Stimulated activated CD8-positive, alpha-beta memory T cell treated with anti-CD3 and anti-CD28 coated beads, Interleukin-7, amount 100 ng/mL, for 24 hours (primary cell): Measurements from ENCODE around the gene IQGAP3.
A peak's percentile ranks its signal among the peaks of the same experiment; 100 is the strongest.

ENCODE experiments used
- DNase-seq: peaks from one replicate; pipeline ENCODE4 v3.0.0-alpha.2; 2020; ENCODE audit warnings: low read depth

Gene IQGAP3

DNA sequence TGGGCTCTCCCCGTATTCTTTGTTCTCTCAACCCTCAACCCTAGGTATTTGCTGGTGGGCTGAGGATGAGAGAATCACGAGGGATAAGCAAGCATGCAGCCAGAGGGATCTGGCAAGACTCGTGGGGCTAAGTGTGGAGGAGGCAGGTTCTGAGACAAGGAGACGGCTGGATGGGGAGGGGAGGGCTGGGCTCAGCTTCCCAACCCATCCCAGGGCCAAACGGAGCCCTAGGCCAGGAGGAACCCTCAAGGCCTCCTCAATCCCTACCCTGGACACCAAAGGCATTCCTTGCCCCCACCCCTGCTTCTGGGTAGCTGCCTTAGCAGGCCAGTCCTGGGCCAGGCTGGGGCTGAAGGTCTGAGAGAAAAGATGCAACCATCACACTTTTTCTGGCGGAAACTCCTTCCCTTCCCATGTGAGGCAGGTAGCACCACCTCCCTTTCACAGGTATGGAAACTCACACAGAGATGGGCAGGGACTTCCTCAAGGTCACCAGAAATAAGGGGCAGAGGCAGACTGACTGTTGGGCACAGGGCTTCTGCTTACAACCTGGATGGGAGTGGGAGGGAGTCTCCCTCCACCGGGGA, 78.0 kb downstream of the IQGAP3 start:
- no peak for DNase-seq

DNA sequence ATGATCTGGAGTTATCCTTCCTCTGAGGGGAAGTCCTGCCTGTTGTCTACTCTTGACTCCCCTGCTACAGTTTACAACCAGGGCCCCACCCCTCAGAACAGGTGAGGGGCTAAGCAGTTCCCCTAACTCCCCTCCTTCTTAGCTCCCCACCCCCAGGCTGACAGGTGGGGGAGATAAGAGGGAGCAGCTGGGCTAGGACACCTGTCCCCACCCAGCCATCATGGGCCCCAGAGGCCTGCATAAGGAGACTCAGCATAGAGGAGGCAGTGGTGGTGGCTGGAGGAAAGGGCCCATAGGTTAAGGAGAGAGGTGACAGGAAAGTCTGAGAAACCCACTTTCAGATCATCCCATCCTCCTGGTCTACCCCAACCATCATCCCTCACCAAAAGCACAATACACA, 78.6 kb downstream of the IQGAP3 start:
- no peak for DNase-seq

DNA sequence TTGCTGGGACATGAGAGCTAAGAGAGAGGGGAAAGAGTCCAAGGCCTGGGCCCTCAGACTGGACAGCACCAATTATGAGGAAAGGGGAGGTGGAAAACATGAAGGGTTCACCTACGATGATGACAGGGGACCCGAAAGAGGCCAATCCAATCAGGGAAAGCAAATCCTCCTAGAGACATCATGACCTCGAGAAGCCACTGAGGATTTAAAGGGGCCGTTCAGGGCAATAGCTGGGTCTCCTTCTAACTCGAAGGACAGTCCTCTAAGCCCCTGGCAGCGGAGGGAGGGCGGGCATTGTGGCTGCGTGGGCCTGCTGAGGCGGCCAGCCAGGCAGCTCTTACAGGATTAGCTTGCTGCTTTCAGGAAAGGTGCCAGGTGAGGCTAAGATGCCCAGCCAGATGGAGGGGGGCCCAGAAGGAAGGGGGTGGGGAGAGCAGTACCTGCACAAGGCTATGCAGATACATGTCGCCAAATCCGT, 79.2 kb downstream of the IQGAP3 start:
- no peak for DNase-seq

- DNase-seq: no peak
These were observed 79.7 kb downstream of the IQGAP3 start for GRCh38 chr1:156492591-156493080.

DNA sequence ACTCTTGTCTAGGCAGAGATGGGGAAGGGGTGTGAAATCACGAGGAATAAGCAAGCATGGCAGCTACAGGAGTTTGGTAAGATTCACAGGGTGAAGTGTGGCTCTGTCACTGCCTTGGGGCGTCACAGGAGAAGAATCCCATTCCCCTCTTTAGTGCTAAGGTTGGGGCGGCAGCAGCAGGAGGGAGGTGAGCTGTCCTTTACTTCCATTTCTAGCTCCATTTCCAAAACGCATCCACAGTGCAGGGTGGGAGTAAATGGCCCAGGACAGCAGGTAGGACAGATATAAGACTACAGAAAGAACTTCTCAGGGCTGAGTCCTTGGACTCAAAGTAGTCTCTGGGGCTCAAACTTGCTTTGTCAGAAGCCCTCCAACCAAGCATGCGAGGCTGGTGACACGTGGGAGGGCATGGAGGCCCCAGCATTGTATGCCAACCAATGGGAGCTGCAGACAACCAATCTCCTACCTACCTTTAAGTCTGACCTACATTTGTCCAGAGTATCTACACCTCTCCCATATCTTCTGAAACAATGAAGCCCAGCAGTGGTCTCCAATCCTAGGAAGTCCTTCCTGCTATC, 80.3 kb downstream of the IQGAP3 start:
- DNase-seq: no peak

DNA sequence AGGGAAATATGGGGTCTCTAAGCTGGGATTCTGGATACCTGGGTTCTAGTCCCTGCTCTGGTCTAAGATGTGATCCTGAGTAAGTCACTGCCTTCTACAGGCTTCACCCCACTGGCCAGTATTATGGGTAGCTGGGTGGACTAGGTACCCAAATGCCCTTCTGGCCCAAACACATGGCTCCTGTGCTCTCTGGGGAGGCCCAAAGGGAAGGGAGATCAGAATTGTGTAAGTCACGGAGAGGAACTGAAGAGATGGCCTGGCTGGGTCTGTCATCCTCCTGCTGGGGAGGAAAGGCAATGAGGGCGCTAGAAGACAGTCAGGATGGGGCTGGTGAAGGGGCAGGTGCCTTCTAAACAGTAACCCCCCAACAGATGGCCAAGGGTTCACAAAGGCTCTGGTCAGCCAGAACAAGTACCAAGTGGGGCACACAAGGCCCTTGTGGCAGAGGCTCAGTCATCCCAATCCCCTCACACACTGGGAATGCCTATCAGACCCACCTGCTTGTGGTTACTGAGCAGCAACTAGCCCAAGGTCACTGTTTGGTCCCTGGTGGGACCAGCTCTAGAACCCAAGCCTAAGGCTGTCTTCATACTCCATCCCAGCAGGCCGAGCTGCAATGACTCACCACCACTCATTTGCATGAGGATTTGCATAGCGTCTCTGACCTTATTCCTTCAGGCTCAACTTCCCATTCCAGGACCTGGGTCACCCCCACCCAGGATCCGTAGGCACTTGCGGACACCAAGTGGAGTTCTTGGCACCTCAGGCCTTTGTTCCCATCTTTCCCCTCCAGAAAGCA, 81.0 kb downstream of the IQGAP3 start:
- DNase-seq: no peak

GRCh38 chr1:156490401-156491032, 81.8 kb downstream of the IQGAP3 start:
- no peak for DNase-seq

- DNase-seq: no peak
These were observed 82.5 kb downstream of the IQGAP3 start for GRCh38 chr1:156489935-156490293.

DNA sequence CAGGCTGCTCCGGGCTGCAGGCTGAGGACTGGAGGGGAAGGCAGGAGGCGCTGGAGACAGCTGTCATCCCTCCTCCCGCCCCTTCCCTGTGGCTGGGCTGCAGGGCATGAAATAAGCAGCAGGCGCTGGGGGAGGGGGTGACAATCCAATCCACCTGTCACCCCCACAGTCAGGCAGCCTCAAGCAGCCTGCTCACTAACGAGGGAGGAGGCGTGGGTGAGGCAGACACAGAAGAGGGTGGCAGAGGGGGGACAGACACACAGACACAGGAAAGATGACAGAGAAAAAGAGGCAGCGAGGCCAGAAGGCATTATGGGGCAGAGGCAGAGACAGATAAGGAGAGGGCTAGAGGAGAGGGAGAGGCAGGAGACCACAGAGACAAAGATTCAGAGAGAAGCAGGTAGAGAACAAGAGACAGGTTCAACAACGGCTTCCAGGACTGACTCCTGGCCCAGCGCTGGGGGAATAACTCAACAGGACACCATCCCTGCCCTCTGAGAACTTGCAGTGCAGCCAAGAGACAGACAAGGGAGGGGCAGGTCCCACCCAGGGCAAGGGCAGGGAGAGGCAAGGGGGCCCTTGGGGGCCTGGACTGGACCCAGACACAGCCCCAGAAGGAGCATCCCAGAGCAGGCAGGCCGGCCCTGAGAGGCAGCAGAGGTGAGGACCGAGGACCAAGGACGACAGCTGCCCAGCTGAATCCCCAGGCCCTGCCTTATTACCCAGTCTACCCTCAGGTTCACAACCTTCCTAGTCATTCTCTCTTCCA, 83.0 kb downstream of the IQGAP3 start:
- no peak for DNase-seq

GRCh38 chr1:156488566-156489165, 83.7 kb downstream of the IQGAP3 start:
- DNase-seq: no peak

DNA sequence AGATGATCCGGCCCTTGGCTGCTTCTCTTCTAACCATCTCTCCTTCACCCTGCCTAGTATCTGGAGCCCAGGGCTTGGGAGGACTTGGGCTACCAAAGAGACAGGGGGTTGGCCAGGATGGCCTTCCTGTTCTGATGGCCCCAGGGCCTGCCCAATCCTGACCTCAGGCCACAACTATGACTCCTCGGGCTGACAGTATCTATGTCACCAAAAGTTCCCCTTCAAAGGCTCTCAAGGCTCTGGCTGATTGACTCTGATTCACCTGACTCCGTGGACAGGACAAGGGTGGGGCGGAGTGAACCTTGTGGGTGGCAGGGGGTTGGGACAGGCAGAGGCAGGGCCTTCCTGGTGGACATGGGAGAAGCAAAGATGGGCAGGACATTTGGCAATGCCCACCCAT, 84.5 kb downstream of the IQGAP3 start:
- DNase-seq: no peak

DNA sequence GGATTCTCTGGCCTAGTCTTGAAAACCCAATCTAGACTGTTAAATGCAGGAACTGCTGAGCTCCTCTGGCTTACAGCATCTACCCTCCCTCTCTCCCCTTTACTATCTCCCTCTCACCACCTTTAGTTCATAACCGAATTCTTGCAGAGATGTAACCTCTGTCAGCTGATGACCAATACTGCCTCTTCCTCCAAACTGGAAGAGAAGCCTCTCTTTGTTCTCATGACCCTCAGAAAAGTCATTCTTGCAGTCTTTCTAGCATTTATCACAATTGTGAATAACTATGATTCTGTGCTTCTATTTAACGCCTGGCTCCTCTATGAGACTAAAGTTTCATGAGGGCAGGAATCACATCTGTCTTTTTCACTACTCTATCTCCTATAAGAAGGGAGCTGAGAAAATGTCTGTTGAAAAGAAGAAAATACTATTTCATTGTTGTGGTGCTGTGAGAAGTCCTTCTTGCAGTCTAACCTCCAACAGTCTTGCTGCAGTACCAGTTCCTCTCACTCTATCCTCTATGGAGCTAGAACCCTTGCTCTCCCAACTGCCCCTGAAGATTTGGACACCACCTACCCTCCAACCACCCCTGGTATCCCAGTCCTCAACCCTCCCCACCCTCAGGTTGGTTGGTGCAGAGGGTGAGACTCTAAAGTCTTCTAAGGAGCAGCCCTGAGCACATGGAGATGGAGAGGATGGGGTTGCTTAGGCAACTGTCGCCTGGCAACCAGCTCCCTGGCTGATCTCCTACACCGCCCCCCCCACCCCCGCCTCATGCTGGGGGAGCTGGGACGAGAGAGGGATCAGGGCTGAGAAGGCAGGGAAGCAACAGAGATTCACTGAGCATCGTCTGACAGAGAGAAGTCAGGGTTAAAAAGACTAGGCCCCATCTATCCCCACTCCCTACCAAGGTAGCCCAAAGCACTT, 85.7 kb downstream of the IQGAP3 start:
- no peak for DNase-seq

- DNase-seq: no peak
These were observed 86.4 kb downstream of the IQGAP3 start for GRCh38 chr1:156485984-156486383.

GRCh38 chr1:156484480-156485058, 87.8 kb downstream of the IQGAP3 start:
- no peak for DNase-seq

DNA sequence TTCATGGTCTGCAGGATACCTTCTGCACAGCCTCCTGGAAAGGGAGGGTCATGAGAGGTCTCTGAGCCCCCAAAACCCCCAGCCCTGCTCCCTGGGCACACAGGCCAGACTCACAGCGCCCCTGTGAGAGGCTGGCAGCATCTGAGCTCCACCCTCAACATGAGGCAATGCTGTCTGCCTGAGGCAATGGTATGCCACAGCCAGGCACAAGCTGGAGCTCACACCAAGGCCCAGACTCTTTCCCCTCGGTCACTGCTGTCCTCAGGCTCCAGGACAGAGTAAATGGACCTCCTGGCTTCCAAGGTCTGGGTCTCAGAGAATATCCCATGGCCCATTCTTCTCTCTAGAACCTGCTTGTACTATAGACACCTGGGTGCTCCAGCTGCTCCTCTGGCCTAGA, 89.0 kb downstream of the IQGAP3 start:
- no peak for DNase-seq

DNA sequence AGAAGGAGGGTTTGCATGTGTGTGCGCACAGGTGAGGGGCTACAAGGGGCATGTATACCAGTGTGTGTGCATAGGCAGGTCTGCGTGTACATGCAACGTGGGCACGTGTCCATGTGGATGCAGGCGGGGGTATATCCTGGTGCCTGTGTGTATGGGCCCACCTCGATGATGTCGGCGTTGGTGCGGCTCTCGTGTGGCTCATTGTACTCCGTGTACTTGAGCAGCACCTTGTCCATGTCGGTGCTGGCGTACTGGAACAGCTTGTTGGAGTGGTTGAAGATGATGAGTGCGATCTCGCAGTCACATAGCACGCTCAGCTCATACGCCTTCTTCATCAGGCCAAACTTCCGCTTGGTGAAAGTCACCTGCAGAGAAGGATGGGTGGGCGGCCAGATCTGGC, 90.1 kb downstream of the IQGAP3 start:
- DNase-seq: no peak

DNA sequence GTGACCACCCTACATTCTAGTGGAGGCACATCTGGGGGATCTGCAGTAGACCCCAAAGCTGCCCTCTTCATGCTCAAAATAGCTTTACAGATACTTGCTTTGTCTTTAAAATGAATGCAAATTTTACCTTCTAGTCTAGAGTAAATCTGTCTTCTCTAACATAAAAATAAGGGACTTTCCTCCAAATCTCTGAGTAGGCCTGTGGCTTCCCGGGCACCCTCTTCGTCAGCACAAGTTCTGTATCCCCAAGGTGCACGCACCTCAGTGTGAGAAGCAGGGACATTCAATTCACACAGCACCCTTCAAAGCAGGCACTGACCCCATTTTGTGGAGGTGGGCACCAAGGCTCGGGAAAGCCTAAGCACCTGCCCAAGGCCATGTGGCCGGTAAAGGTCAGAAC, 90.8 kb downstream of the IQGAP3 start:
- DNase-seq: no peak

DNA sequence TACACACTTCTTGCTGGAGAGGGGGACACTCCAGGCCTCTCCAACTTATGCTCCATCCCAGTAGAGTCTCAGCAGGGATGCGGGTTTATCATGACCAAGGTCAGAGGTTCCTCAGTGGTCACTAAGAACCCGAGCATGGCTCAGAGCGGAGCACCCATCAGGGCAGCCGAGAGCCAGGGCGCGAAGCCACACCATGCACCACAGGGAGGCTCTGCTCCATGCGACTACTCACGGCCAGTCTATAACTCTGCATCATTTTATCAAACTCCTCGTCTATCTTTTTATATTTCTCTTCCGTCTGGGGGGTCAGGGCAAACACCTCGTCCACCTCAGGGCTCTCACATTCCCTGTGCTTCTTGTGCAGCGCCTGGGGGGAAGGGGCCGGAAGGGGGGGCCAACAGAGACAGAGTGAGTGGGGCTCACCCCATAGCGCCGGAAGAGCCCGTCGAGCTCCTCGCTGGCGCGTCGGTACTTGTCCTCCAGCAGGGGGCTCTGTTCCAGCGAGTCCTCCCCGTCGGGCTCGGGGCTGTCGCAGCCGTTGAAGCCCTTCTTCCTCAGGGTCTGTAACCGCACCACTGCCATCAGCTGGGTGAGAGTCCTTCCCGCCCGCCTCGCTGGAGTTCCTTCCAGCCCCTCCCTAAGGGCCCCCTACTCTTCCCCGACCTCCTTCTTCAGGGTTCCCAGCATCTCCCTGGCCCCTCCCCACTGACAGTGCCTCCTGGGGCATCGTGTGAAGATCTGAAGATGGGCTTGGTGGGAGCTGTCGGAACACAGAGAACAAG, 91.8 kb downstream of the IQGAP3 start:
- peak; percentile 56 for DNase-seq

GRCh38 chr1:156480016-156480370, 92.4 kb downstream of the IQGAP3 start:
- no peak for DNase-seq
